RWPE1 (cell line): ENCODE data around the gene ATG16L2.

Experiments used
- CTCF ChIA-PET: fragments of 350-600 bp; sonication (Branson Sonifier 250); formaldehyde crosslinking; extraction: SDS; loops from one replicate; lab custom pipeline; 2021; lab: Yijun Ruan, JAX
- POLR2A ChIA-PET: fragments of 400-600 bp; formaldehyde crosslinking; extraction: SDS; loops from one replicate; lab custom pipeline; 2020; ENCODE audit warnings: antibody characterized with exemption; ENCODE audit not compliant: low non-redundant PET; lab: Yijun Ruan, JAX
- DNase-seq: peaks from one replicate; pipeline ENCODE4 v3.0.0; 2012; ENCODE audit warnings: low spot score
- H3K27ac ChIP-seq: fragments of 450-650 bp; 2 replicates; pipeline ENCODE4 v1.5.1; 2017
- CTCF ChIP-seq: fragments of 450-650 bp; conservative IDR thresholded peaks from 2 replicates; pipeline ENCODE4 v1.5.1; 2017; ENCODE audit warnings: low read depth, mild to moderate bottlenecking

Gene ATG16L2

GRCh38 chr11:72832301-72833082, 18.3 kb downstream of the ATG16L2 start:
- no peak for TF ChIP-seq CTCF
- no peak for DNase-seq
- H3K27ac ChIP-seq, result peak overlapping the region; percentile 59
- POLR2A ChIA-PET, result interaction anchor here (0.6 kb wide), 1 partner anchor 15 kb away, joined by 3 read pairs; no protein-coding TSS in a partner anchor
- CTCF ChIA-PET, result interaction anchor here (0.6 to 1.9 kb wide), 12 partner anchors 8 to 1010 kb away, joined by 3 to 41 read pairs (median 4); partner anchors contain the start of gene STARD10

- ChIA-PET CTCF (no interaction called here), POLR2A (interaction anchor here (0.6 kb wide), 1 partner anchor 15 kb away, joined by 3 read pairs; no protein-coding TSS in a partner anchor)
- DNase-seq, result no peak
- H3K27ac ChIP-seq, result peak overlapping the region; percentile 59
- TF ChIP-seq CTCF, result no peak
Measured at GRCh38 chr11:72833083-72833733, 19.0 kb downstream of the ATG16L2 start.

GRCh38 chr11:72833811-72834493, 19.7 kb downstream of the ATG16L2 start:
- ChIA-PET CTCF (interaction anchor here (0.6 kb wide), 1 partner anchor 455 kb away, joined by 3 read pairs; no protein-coding TSS in a partner anchor), POLR2A (no interaction called here)
- DNase-seq, result no peak
- TF ChIP-seq CTCF, result no peak
- no peak overlapping the region for H3K27ac ChIP-seq

- ChIA-PET POLR2A (no interaction called here), CTCF (interaction anchor here (0.7 kb wide), 1 partner anchor 311 kb away, joined by 5 read pairs; no protein-coding TSS in a partner anchor)
- no peak overlapping the region for H3K27ac ChIP-seq
- TF ChIP-seq CTCF, result no peak
- no peak for DNase-seq
Measured at GRCh38 chr11:72834905-72835304, 20.7 kb downstream of the ATG16L2 start.

GRCh38 chr11:72836111-72836510, 21.9 kb downstream of the ATG16L2 start:
- CTCF ChIA-PET, result interaction anchor here (0.6 kb wide), 2 partner anchors 346 to 378 kb away, joined by 4 read pairs; no protein-coding TSS in a partner anchor
- H3K27ac ChIP-seq, result no peak overlapping the region
- no peak for DNase-seq
- no peak for TF ChIP-seq CTCF
- POLR2A ChIA-PET, result no interaction called here

- CTCF ChIA-PET, result no interaction called here
- peak overlapping the region; percentile 44; the same call in 1 of the 2 replicates for H3K27ac ChIP-seq
- no peak for TF ChIP-seq CTCF
- POLR2A ChIA-PET, result no interaction called here
- DNase-seq, result peak; percentile 55
Measured at GRCh38 chr11:72838691-72839305, 24.6 kb downstream of the ATG16L2 start.
